Activated CD4-positive, CD25-positive, alpha-beta regulatory T cell (primary cell): ENCODE data around the gene RPL22L1.
"Not testable (repeated sequence)": the region's sequence is repeated elsewhere in the genome, so short reads cannot be mapped to it uniquely, and the experiment has no call there.

Experiments
- DNase-seq, 4 experiments: peaks; one replicate each; lab custom pipeline; 2025; lab: John Stamatoyannopoulos, UW

Gene RPL22L1

DNA sequence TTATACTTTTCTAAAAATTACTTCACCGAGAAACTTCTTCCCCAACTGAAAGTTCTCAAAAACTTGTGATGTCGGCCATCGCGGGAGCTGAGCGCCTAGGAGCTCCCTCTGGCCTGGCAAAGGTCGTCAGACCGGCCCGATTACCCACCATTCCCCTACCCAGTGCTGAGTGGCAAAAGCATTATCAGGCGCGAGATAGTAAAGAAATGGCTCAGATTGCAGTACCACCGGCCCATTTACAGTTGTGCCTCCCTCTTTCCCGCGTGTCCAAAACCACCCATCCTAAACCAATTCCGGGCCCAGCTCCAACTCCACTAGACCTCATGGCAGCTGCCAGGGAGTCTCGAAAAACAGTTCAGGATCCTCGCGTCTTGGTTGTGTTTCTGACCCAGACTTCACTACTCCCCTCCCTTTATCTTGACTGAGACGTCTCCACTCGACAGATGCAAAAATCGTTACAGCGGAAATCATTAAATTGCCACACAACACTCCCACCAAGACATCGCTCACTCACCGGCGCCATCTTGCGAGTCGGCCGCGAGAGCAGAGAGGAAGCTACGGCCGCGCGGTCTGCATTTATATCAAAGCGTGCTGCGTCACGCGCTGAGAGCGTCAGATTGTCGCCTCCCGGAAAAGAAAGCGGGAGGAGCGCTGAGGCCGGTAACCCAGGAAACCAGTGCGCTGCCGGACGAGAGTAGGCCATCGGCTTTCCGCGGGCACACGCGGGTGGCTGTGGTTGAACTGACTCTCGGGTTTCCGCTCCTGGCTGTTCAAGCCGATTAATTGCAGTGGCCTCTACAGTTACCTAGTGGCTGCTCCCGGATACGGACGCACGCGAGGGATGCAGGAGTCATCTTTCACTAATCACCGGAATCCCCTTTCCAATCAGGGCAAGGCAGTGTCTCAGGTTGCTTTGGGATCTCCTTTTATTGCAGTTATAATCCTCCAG lies at the start of gene RPL22L1:
Gene RPL22L1, minus strand, starts transcription at position 551 of the 949 bp plus-strand sequence. Its CDS starts 28 bp downstream, at position 523.
- no peak for DNase-seq

DNA sequence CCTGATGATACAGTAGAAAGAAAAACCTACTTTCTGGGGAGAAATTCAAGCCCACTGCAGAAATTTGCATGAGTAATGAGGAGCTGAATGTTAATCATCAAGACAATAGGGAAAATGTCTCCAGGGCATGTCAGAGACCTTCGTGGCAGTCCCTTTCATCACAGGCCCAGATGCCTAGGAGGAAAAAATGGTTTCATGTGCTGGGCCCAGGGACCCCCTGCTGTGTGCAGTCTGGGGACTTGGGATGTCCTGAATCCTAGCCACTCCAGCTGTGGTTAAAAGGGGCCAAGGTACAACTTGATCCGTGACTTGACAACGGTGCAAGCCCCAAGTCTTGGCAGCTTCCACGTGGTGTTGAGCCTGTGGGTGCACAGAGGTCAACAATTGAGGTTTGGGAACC lies 48.7 kb upstream of the RPL22L1 start:
- no peak for DNase-seq

DNA sequence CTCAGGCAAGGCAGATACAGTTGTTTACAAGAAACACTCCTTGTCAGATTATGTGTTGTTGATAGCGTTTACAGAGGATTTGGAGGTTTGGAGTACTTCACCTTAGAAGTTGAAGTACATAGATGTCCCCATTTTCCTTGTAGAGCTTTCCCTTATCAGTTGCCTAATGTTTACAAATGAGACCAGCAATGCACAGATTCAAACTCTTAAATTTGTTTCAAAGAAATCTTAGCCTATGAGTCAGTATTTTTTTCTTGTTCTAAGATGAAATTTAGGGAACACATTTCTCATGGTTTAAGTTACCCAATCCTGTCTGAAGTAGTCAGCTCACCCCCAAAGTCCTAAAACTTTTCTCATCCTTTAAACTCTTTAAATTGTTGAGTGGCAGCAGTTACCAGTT lies 44.7 kb upstream of the RPL22L1 start:
- no peak for DNase-seq

- no peak for DNase-seq
Observed at GRCh38 chr3:170914212-170914611, 44.2 kb upstream of the RPL22L1 start.

- no peak for DNase-seq
Observed at GRCh38 chr3:170911051-170911450, 41.1 kb upstream of the RPL22L1 start.

DNA sequence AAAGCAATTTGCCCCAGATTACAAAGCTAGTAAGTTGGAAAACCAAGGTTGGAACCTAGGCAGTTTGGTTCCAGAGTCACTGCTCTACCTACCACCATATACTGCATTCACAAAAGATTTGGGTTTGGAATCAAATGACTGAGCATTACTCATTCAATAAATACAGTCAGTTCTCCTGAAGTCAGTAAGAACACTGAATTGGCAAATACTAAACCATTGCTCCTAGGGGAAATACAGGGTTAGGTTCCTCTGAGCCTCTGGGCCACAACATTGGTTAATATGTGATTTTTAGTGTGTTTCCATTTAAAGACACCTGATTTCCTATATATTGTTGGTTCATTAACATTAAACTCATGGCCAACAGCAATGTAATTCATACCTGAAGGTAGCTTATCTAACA lies 40.5 kb upstream of the RPL22L1 start:
- no peak for DNase-seq

DNA sequence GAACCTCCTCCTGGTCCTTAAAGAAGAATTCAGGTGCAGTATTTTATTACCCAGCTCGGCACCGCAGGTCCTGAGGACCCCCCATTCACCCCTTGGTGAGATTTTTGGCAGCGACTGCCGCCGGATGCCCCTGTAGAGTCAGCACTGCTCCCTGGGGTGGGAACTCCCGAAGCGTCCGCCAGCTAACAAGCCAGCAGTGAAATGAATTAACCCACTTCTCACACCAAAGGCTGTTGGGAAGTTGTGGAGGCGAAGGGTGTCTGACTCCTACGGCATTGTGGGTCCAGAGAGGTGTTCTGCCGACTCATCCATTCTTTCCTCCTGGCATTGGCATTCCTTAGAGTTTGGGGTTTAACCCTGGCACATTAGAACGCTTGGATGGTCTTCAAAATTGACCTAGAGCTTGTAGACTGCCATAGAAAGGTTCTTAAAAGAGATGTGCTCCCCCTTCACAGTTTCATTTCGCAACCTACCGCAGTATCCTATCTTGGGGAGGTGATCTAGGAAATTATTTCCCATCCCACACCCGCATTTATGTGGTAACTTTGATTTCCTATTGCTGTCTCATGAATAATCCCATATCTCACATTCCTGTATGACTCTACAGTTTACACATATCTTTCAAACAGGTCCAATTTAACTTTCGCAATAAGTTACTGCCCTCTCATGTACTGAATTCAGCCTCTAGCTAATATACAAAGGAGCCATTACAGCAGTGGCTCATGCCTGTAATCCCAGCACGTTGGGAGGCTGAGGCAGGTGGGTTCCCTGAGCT lies 39.3 kb upstream of the RPL22L1 start:
- peak in 1 of 4 experiments; percentile 13 for DNase-seq

DNA sequence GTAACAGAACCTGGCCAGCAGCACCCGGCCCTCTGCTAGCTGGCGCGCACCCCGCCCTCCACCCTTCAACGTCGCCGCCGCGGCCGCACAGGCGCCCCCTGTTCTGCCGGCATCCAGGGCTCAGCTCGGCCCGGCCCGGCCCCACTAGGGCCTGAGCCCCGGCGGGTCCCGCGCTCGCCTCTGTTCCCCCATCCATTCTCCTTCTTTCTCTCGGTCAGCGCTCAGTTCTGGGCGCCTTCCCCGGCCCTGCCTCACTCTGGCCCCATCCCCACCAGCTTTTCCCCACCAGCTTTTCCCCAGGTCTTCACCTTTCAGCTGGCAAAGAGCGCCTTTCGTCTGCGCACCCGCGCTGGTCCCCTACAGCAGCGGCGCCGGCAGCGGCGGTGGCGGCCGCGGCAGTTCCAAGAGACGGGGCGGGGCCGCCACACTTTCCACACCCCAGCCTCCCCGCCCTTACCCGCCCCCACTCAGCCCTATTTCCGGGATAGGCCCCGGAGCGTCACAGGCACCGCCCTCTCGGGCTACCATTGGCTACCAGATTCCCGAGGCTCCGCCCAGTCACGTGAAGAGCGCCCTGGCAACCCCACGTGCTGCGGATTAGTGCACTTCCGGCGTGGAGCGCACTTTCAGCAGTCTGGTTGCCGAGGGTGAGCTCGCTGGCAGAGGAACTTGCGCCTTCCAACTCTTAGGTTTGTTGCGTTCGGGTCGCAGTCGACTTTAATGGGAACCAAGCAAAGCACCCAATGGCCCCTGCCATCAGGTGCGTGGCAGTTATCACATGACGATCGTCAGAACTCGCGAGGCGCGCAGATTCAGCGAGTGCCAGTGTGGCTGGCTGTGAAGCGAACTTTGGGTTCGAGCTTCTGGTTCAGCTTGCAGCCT lies 38.5 kb upstream of the RPL22L1 start, which contains the start of gene EIF5A2:
Gene EIF5A2, minus strand, starts transcription at position 403 of the 882 bp plus-strand sequence. CDS start 831 bp downstream, outside the sequence.
- peak; percentile 87 to 96 (median 91) for DNase-seq

DNA sequence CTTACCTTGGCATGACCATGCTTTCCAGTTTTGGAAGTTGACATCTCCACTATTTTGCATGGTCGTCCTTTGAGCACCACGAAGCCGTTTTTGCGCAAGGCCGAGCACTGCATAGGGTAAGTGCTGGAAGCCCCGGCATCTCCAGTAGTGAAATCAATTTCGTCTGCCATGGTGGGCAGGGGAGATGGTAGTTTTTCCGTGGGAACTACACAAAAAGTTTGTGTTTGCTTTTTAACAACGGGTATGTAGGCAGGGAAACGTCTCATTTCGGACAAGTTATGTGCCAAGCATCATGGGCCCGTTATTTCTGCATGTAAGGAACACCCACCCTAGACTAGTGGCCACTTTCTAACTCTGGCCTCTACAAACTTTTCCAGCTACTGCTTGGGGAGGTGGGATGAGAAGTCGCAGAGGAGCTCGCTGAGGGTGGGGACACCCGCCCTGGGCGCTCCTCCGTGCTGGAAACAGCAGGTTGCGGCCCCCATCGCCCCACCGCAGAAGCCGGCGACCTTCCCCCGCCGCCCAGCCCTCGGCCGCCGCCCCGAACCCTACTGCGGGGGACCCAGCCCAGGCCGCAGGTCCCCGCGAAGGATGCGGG lies 37.7 kb upstream of the RPL22L1 start:
- DNase-seq, result peak in 1 of 4 experiments; percentile 22

DNA sequence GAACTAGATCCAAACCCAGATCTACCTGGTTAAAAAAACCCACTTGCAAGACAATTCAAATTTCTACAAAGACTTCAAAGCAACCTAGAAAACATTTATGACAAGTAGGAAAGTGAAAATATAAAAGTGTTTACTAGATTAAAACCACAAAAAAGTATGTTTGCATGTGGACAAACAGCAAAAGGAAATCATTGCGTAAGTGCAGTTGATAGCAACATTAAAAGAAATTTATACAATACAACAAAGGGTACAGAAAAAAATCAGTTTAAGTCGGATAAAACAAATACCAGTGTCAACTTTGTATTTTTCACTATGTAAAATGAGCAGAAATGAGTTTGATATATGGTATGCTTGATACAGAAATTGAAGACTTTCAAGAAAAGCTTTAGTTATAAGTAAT lies 35.9 kb upstream of the RPL22L1 start:
- DNase-seq, result no peak

GRCh38 chr3:170903123-170903522 lies 33.1 kb upstream of the RPL22L1 start:
- no peak for DNase-seq

DNA sequence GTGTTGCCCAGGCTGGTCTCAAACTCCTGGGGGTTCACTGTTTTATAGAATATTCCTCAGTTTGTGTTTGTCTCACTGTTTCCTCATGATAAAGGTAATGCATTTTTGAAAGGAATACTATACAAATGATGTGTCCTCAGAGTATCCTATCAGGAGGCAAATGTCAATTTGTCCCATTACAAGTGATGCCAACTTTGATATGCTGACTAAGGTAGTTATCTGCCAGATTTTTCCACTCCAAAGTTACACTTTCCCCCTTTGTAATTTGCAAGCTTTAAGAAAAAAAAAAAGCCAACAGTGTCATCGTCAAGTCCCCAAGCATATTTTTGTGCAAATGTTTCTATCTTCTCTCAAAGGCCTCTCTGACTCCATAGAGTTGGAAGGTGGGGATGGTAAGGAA lies 29.5 kb upstream of the RPL22L1 start:
- DNase-seq, result no peak

DNA sequence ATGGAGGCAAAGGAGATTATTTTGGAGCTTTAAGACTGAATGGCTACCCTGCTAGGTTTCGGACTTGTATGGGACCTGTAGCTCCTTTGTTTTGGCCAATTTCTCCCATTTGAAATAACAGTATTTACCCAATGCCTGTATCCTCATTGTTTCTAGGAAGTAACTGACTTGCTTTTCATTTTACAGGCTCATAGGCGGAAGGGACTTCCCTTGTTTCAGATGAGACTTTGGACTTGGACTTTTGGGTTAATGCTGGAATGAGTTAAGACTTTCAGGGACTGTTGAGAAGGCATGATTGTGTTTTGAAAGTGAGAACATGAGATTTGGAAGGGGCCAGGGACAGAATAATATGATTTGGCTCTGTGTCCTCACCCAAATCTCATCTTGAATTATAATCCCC lies 28.0 kb upstream of the RPL22L1 start:
- DNase-seq, result no peak

DNA sequence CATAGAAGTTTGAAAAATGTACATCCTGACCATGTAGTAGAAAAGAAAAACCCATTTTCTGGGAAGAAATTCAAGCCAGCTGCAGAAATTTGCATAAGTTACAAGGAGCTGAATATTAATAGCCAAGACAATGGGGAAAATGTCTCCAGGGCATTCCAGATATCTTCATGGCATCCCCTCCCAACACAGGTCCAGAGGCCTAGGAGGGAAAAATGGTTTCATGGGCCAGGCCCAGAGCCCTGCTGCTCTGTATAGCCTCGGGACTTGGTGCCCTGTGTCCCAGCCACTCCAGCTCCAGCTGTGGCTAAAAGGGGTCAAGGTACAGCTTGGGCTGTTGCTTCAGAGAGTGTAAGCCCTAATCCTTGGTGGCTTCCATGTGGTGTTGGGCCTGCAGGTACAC lies 27.2 kb upstream of the RPL22L1 start:
- DNase-seq, result not testable (repeated sequence)

- DNase-seq, result no peak
Observed at GRCh38 chr3:170896781-170897180, 26.8 kb upstream of the RPL22L1 start.

GRCh38 chr3:170896333-170896732 lies 26.3 kb upstream of the RPL22L1 start:
- not testable (repeated sequence) for DNase-seq

- no peak for DNase-seq
Observed at GRCh38 chr3:170893895-170894294, 23.9 kb upstream of the RPL22L1 start.

DNA sequence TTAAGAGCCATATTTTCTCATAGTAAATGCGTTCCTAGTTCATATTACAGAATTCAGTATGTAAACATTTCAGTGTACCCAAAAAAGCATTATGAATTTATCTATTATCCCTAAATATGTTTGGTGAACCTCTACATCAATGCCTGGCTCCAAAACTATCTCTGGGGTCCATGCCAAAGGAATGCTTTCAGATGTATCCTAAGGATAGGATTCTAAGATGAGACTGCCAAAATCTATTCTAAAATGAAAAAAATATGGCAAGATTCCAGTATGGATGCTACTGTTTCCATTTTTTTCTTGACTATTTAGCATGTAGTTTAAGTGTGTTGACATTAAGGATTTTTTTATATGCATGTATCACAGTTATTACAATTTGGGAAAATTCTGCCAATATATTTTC lies 19.6 kb upstream of the RPL22L1 start:
- no peak for DNase-seq

- DNase-seq, result no peak
Observed at GRCh38 chr3:170889132-170889531, 19.1 kb upstream of the RPL22L1 start.

- DNase-seq, result not testable (repeated sequence)
Observed at GRCh38 chr3:170884109-170884930, 14.3 kb upstream of the RPL22L1 start.
